Measurements from ENCODE around the gene PCMT1. TPM values are rescaled to one million over a fixed set of nuclear protein-coding genes. Genes with fewer than 3 reads are reported as not detected.

Gene PCMT1
- total RNA-seq, 1 experiment from 2014 or later: 115 TPM

DNA sequence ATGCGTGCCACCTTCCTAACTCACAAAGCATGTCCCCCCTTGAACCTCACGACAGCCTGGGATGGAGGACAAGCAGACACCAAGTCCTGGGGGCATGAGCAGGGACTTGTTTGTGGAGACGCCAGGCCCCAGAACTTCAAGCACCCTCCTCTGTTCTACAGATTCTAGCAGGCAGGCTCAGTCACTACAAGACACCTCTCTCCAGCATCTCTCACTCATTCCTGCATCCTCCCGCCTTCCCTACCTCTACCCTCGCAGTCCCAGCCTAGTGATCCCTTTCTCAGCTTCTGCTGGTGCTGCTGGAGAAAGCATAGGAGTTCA is 110.9 kb downstream of the PCMT1 start:
- DNase-seq (ENCODE audit: low spot score): no peak
- no peak for TF ChIP-seq EZH2 (IDR thresholded peaks at IDR 0.05; ENCODE audit: borderline replicate concordance, low read depth, low read length, poor library complexity, severe bottlenecking)
- TF ChIP-seq, protein P1, sequence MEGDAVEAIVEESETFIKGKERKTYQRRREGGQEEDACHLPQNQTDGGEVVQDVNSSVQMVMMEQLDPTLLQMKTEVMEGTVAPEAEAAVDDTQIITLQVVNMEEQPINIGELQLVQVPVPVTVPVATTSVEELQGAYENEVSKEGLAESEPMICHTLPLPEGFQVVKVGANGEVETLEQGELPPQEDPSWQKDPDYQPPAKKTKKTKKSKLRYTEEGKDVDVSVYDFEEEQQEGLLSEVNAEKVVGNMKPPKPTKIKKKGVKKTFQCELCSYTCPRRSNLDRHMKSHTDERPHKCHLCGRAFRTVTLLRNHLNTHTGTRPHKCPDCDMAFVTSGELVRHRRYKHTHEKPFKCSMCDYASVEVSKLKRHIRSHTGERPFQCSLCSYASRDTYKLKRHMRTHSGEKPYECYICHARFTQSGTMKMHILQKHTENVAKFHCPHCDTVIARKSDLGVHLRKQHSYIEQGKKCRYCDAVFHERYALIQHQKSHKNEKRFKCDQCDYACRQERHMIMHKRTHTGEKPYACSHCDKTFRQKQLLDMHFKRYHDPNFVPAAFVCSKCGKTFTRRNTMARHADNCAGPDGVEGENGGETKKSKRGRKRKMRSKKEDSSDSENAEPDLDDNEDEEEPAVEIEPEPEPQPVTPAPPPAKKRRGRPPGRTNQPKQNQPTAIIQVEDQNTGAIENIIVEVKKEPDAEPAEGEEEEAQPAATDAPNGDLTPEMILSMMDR (conservative IDR thresholded peaks at IDR 0.05; ENCODE audit: low read depth, low read length): no peak
- H3K9me3 ChIP-seq (ENCODE audit: low read depth, low read length, poor library complexity, severe bottlenecking): no peaks in the 10 kb centered on the region
- no peaks in the 10 kb centered on the region for H3K36me3 ChIP-seq (ENCODE audit: insufficient read depth, low read length, poor library complexity, severe bottlenecking)
- no peak overlapping the region for H3K27ac ChIP-seq (ENCODE audit: low read depth, low read length, poor library complexity, severe bottlenecking)
- BruUV-seq (replicated peaks): no TSS peak
- ChIA-PET CTCF (no interaction called here), POLR2A (ENCODE audit: low non-redundant PET) (no interaction called here)
- H3K4me1 ChIP-seq (ENCODE audit: insufficient read depth, low read length, poor library complexity, severe bottlenecking): peaks cover 28% of the 10 kb centered on the region
- intact Hi-C loops (cut with micrococcal nuclease; ENCODE audit: unreplicated experiment): loop anchor here (5.0 to 10.0 kb wide), 2 partner anchors 143 to 296 kb away; partner anchors contain the start of genes GINM1 and LATS1
- H3K27me3 ChIP-seq (replicated peaks; ENCODE audit: insufficient read depth, low read depth, low read length, poor library complexity): no peaks in the 10 kb centered on the region
- no peak overlapping the region for H3K4me3 ChIP-seq (ENCODE audit: low read depth, low read length, poor library complexity, severe bottlenecking)

Other genes with a start within 250 kb of the PCMT1 start
- gene PPIL4, start 203.7 kb upstream of the PCMT1 start, total RNA-seq (2021): 40.3 and 43.0 TPM in 2 replicates
- 24.0 and 29.7 TPM in 2 replicates for gene GINM1, start 183.4 kb upstream of the PCMT1 start, total RNA-seq (2021)
- 28.3 and 28.7 TPM in 2 replicates for gene KATNA1, start 101.0 kb upstream of the PCMT1 start, total RNA-seq (2021)
- 35.2 and 39.6 TPM in 2 replicates for gene LATS1, start 31.6 kb upstream of the PCMT1 start, total RNA-seq (2021)
- gene NUP43, start 3.2 kb upstream of the PCMT1 start, total RNA-seq (2021): 87.0 and 88.5 TPM in 2 replicates
- 53.2 and 56.1 TPM in 2 replicates for gene LRP11, start 114.6 kb downstream of the PCMT1 start, total RNA-seq (2021)
- 0.92 and 3.2 TPM in 2 replicates for gene RAET1E, start 148.4 kb downstream of the PCMT1 start, total RNA-seq (2021)
- 0.45 TPM in 1 of 2 replicates, not detected in the other for gene RAET1G, start 173.4 kb downstream of the PCMT1 start, total RNA-seq (2021)
- 2.6 and 4.2 TPM in 2 replicates for gene ULBP2, start 192.3 kb downstream of the PCMT1 start, total RNA-seq (2021)
- gene ULBP1, start 214.2 kb downstream of the PCMT1 start, total RNA-seq (2021): 5.2 and 7.0 TPM in 2 replicates

All from A673 (cell line).